ENCODE measurements around the gene USP26. TPM values are rescaled to one million over a fixed set of nuclear protein-coding genes. Genes with fewer than 3 reads are reported as not detected.
"Not testable (repeated sequence)": the region's sequence is repeated elsewhere in the genome, so short reads cannot be mapped to it uniquely, and the experiment has no call there.

The USP26 gene
- polyA plus RNA-seq, 6 donors from 2014 or later, result not detected

DNA sequence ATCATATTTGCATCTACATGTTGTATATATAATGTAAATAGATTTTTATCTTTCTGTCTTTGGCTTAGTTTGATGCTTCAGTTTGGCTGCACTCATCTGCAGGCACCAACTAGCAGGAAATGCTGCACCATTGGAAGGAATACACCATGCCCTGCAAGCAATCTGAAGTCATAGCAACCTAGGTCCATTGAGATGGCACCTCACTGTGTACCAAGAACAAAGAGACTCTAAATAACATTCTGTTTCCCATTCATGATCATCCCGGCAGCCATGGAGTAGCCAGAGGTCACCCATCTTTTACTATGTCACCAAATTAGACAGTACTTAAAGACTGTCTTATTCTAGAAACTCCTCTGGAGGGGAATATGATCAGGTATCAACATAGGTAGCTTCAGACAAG lies 97.7 kb downstream of the USP26 start:
- Mint-ChIP-seq H3K27me3 (peaks cover 0 to 24% (median 4%) of the 10 kb centered on the region in 3 donors), H3K36me3 (no peaks in the 10 kb centered on the region), H3K4me1 (no peaks in the 10 kb centered on the region), H3K4me3 (no peak overlapping the region), H3K27ac (no peak overlapping the region), H3K9me3 (no peaks in the 10 kb centered on the region)
- DNase-seq, result no peak
- ATAC-seq (ENCODE audit: low read depth in 2 of 2), result no peak

GRCh38 chrX:132990835-132991234 lies 106.1 kb downstream of the USP26 start:
- ATAC-seq (ENCODE audit: low read depth in 2 of 2) (no peak), DNase-seq (no peak)
- Mint-ChIP-seq H3K9me3 (no peaks in the 10 kb centered on the region), H3K27me3 (peaks cover 0 to 20% (median 0%) of the 10 kb centered on the region in 3 donors), H3K27ac (no peak overlapping the region), H3K4me1 (no peaks in the 10 kb centered on the region), H3K36me3 (no peaks in the 10 kb centered on the region), H3K4me3 (no peak overlapping the region)

DNA sequence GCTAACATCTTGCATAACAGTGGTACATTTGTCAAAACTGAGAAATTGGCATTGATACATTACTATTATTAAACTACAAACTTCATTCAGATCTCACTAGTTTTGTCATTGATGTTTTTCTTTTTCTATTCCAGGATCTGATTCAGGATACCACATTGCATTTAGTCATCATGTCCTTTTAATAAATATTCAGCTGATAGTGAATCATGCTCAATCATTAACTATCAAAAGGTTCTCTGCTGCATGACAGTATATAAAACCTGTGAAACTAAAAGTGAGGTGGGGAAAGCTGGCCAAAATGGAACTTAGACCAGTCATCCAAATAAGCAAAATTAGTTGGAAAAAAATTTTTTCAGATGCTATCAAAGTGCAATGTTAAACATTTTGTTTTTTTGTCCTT lies 110.4 kb downstream of the USP26 start:
- Mint-ChIP-seq H3K27ac (no peak overlapping the region), H3K4me1 (no peaks in the 10 kb centered on the region), H3K27me3 (peaks cover 4 to 26% (median 6%) of the 10 kb centered on the region in 3 donors), H3K9me3 (no peaks in the 10 kb centered on the region), H3K36me3 (no peaks in the 10 kb centered on the region), H3K4me3 (no peak overlapping the region)
- DNase-seq (no peak), ATAC-seq (ENCODE audit: low read depth in 2 of 2) (no peak)

DNA sequence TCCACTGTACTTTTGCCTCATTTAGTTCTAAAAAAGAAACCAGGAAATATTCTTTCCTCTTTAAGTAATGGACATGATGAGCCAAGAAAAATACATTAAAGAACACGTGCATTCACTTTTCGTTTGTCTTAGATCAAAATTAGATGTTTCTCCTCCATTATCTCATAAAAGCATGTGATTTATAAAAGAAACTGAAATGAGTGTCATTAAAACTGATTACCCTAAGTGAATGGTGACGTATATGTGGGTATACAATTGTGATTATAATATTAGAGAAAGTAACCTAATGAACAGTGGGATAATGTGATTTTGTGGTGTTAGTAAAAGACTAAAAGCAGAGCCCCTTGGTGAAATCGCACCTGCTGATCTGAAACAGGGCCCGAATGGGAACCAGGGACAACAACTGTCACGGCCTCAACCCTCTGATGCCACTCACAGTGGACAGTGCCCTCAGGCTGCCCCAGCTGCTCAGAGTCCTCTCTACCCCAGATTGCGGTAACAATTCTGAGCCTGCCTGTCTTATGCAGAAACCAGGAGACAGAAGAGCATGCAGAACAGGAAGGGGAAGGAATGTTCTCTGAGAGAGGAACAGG lies 112.8 kb downstream of the USP26 start:
- H3K27ac Mint-ChIP-seq, result no peak overlapping the region
- H3K27me3 Mint-ChIP-seq, result peaks cover 4 to 19% (median 6%) of the 10 kb centered on the region in 3 donors
- H3K36me3 Mint-ChIP-seq, result no peaks in the 10 kb centered on the region
- DNase-seq (no peak), ATAC-seq (ENCODE audit: low read depth in 2 of 2) (no peak)
- H3K4me1 Mint-ChIP-seq, result no peaks in the 10 kb centered on the region
- H3K4me3 Mint-ChIP-seq, result no peak overlapping the region
- peaks cover 0 to 2% (median 0%) of the 10 kb centered on the region in 7 donors for H3K9me3 Mint-ChIP-seq

GRCh38 chrX:132983496-132983895 lies 113.4 kb downstream of the USP26 start:
- Mint-ChIP-seq H3K4me3 (no peak overlapping the region), H3K4me1 (no peaks in the 10 kb centered on the region), H3K27ac (no peak overlapping the region), H3K27me3 (peaks cover 4 to 19% (median 6%) of the 10 kb centered on the region in 3 donors), H3K36me3 (no peaks in the 10 kb centered on the region), H3K9me3 (peaks cover 0 to 3% (median 0%) of the 10 kb centered on the region in 7 donors)
- ATAC-seq (ENCODE audit: low read depth in 2 of 2) (no peak), DNase-seq (no peak)

DNA sequence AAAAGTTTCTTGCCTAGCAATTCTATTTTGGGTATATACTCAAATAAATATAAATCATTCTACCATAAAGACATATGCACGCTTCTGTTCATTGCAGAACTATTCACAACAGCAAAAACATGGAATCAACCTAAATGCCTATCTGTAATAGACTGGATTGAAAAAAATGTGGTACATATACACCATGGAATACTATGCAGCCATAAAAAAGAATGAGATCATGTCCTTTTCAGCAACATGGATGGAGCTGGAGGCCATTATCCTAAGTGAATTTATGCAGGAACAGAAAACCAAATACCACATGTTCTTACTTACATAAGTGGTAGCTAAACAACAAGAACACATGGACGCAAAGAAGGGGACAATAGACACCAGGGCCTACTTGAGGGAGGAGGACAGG lies 116.9 kb downstream of the USP26 start:
- not testable (repeated sequence) for DNase-seq; H3K4me3 Mint-ChIP-seq; H3K9me3 Mint-ChIP-seq; H3K4me1 Mint-ChIP-seq; ATAC-seq (ENCODE audit: low read depth in 2 of 2); H3K36me3 Mint-ChIP-seq; H3K27ac Mint-ChIP-seq
- peaks cover 5 to 14% (median 5%) of the 10 kb centered on the region in 3 donors for H3K27me3 Mint-ChIP-seq

Other genes with a start within 250 kb of the USP26 start
- not detected for gene HS6ST2, start 138.5 kb downstream of the USP26 start, polyA plus RNA-seq (ENCODE audit: low read depth in 6 of 6)
- not detected for gene TFDP3, start 121.2 kb upstream of the USP26 start, polyA plus RNA-seq (ENCODE audit: low read depth in 6 of 6)

Data from naive B cell (primary cell).